Islet precursor cell (in vitro differentiated cells): ENCODE measurements around the gene EXD3.
"Not testable (repeated sequence)": the region's sequence is repeated elsewhere in the genome, so short reads cannot be mapped to it uniquely, and the experiment has no call there.

Source experiments
- DNase-seq: peaks from one replicate; pipeline ENCODE4 v3.0.0-alpha.2; 2018

The EXD3 gene

GRCh38 chr9:137354845-137355760, 67.9 kb downstream of the EXD3 start:
- DNase-seq, result no peak

- no peak for DNase-seq
Observed at GRCh38 chr9:137354153-137354844, 68.7 kb downstream of the EXD3 start.

- no peak for DNase-seq
Observed at GRCh38 chr9:137353223-137354152, 69.5 kb downstream of the EXD3 start.

GRCh38 chr9:137352511-137353222, 70.3 kb downstream of the EXD3 start:
- DNase-seq, result no peak

GRCh38 chr9:137351781-137352501, 71.0 kb downstream of the EXD3 start:
- DNase-seq, result peak; percentile 50

GRCh38 chr9:137350696-137351584, 72.0 kb downstream of the EXD3 start:
- no peak for DNase-seq

- DNase-seq, result no peak
Observed at GRCh38 chr9:137349471-137350033, 73.4 kb downstream of the EXD3 start.

- DNase-seq, result no peak
Observed at GRCh38 chr9:137348769-137349470, 74.0 kb downstream of the EXD3 start.

- no peak for DNase-seq
Observed at GRCh38 chr9:137347928-137348327, 75.0 kb downstream of the EXD3 start.

GRCh38 chr9:137342482-137342881, 80.5 kb downstream of the EXD3 start:
- no peak for DNase-seq

- no peak for DNase-seq
Observed at GRCh38 chr9:137341227-137341626, 81.7 kb downstream of the EXD3 start.

GRCh38 chr9:137339908-137340462, 83.0 kb downstream of the EXD3 start:
- not testable (repeated sequence) for DNase-seq

- no peak for DNase-seq
Observed at GRCh38 chr9:137339045-137339907, 83.7 kb downstream of the EXD3 start.

- no peak for DNase-seq
Observed at GRCh38 chr9:137336735-137337134, 86.2 kb downstream of the EXD3 start.

GRCh38 chr9:137333016-137333671, 89.8 kb downstream of the EXD3 start:
- DNase-seq, result no peak

GRCh38 chr9:137331929-137332328, 91.0 kb downstream of the EXD3 start:
- no peak for DNase-seq

GRCh38 chr9:137330689-137331088, 92.3 kb downstream of the EXD3 start:
- DNase-seq, result no peak

GRCh38 chr9:137329590-137329989, 93.4 kb downstream of the EXD3 start:
- not testable (repeated sequence) for DNase-seq
